ENCODE results near the gene GYS2.

DNA sequence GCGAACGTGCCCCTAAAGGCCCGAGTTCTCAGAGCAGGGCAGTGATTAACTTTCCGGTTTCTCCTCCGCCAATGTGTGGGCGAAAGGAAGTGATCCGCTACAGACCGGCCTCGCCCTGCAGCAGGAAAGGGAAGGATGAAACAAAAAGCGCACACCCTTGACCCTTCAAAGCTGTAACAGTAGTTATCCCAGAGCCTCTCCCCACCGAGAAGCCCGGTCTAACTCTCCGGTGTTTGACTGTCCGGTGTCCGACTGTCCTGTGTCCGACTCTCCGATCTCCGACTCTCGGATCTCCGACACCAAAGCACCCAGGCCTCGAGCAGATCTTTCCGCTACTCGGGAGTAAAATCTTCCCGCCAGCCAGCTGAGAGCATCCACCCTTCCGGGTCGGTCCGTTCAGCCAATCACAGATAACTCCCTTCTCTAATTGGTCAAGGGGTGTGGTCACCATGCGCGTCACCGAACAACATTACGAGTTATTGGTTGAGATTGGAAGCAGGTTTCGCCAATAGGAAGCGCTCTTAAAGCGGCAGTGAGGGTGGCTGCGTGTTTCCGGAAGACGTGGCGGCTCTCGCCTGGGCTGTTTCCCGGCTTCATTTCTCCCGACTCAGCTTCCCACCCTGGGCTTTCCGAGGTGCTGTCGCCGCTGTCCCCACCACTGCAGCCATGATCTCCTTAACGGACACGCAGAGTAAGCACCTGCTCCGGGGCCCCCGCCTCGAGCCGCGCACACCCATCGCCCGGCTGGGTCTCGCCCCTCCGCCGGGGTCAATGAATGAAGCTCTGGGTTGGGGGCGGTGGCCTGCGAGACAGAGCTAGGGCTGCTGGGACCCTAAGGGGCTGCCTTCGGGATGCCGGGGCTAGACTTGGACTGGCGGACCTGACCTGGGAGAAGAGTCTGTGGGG, 103.1 kb downstream of the GYS2 start, which contains the start of the genes GOLT1B and RECQL:
- TF ChIP-seq, protein P1, sequence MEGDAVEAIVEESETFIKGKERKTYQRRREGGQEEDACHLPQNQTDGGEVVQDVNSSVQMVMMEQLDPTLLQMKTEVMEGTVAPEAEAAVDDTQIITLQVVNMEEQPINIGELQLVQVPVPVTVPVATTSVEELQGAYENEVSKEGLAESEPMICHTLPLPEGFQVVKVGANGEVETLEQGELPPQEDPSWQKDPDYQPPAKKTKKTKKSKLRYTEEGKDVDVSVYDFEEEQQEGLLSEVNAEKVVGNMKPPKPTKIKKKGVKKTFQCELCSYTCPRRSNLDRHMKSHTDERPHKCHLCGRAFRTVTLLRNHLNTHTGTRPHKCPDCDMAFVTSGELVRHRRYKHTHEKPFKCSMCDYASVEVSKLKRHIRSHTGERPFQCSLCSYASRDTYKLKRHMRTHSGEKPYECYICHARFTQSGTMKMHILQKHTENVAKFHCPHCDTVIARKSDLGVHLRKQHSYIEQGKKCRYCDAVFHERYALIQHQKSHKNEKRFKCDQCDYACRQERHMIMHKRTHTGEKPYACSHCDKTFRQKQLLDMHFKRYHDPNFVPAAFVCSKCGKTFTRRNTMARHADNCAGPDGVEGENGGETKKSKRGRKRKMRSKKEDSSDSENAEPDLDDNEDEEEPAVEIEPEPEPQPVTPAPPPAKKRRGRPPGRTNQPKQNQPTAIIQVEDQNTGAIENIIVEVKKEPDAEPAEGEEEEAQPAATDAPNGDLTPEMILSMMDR (IDR thresholded peaks at IDR 0.05; ENCODE audit: insufficient read depth, low read length), result no peak
- TF ChIP-seq SPI1 (IDR thresholded peaks at IDR 0.05; ENCODE audit: borderline replicate concordance, low read depth) (peak; percentile 56; the same call in 1 of the 2 replicates), GABPA (IDR thresholded peaks at IDR 0.05; ENCODE audit: low read depth) (peak; percentile 67), POLR2AphosphoS5 (IDR thresholded peaks at IDR 0.05; ENCODE audit: low read depth) (peak; percentile 64; the same call in 1 of the 2 replicates)
- TF ChIP-seq, protein P2, sequence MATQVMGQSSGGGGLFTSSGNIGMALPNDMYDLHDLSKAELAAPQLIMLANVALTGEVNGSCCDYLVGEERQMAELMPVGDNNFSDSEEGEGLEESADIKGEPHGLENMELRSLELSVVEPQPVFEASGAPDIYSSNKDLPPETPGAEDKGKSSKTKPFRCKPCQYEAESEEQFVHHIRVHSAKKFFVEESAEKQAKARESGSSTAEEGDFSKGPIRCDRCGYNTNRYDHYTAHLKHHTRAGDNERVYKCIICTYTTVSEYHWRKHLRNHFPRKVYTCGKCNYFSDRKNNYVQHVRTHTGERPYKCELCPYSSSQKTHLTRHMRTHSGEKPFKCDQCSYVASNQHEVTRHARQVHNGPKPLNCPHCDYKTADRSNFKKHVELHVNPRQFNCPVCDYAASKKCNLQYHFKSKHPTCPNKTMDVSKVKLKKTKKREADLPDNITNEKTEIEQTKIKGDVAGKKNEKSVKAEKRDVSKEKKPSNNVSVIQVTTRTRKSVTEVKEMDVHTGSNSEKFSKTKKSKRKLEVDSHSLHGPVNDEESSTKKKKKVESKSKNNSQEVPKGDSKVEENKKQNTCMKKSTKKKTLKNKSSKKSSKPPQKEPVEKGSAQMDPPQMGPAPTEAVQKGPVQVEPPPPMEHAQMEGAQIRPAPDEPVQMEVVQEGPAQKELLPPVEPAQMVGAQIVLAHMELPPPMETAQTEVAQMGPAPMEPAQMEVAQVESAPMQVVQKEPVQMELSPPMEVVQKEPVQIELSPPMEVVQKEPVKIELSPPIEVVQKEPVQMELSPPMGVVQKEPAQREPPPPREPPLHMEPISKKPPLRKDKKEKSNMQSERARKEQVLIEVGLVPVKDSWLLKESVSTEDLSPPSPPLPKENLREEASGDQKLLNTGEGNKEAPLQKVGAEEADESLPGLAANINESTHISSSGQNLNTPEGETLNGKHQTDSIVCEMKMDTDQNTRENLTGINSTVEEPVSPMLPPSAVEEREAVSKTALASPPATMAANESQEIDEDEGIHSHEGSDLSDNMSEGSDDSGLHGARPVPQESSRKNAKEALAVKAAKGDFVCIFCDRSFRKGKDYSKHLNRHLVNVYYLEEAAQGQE (IDR thresholded peaks at IDR 0.05; ENCODE audit: insufficient replicate concordance, low read depth), result no peak

All from HL-60 (cell line).